Caco-2 (cell line): ENCODE measurements around the gene RCBTB1. TPM values are rescaled to one million over a fixed set of nuclear protein-coding genes. Genes with fewer than 3 reads are reported as not detected.
"Not testable (repeated sequence)": the region's sequence is repeated elsewhere in the genome, so short reads cannot be mapped to it uniquely, and the experiment has no call there.

Experiments used
- BruUV-seq: library from RNA; stranded (reverse); fragments of 400-500 nt; replicated peaks from 2 replicates; lab custom pipeline; 2021; lab: Mats Ljungman, UMichigan
- CTCF ChIA-PET: fragments of 300-600 bp; sonication (Branson Sonifier 250); formaldehyde crosslinking; loops from one replicate; lab custom pipeline; 2022; ENCODE audit warnings: antibody characterized with exemption; lab: Charles Lee
- POLR2A ChIA-PET: fragments of 300-600 bp; sonication (Branson Sonifier 250); formaldehyde crosslinking; loops from one replicate; lab custom pipeline; 2022; ENCODE audit warnings: antibody characterized with exemption; lab: Charles Lee
- DNase-seq, 2 experiments: peaks; one replicate each; pipeline versions ENCODE4 v3.0.0 to v3.0.0-alpha.2; 2020 to 2022
- H3K27me3 ChIP-seq: replicated peaks from 2 replicates; pipeline ENCODE4 v1.6.0; 2011; ENCODE audit warnings: low read length; ENCODE audit not compliant: control insufficient read depth, insufficient read depth
- H3K36me3 ChIP-seq: 2 replicates; pipeline ENCODE4 v1.5.1; 2011; ENCODE audit warnings: low read length; ENCODE audit not compliant: control insufficient read depth, insufficient read depth
- H3K4me1 ChIP-seq: fragments of 250-450 bp; sonication (Bioruptor Pico); 2 replicates; pipeline ENCODE4 v1.5.1; 2020; ENCODE audit warnings: mild to moderate bottlenecking
- H3K4me3 ChIP-seq: 2 replicates; pipeline ENCODE4 v1.5.1; 2011; ENCODE audit warnings: low read depth, mild to moderate bottlenecking, control low read depth, low read length
- H3K9me3 ChIP-seq: fragments of 250-450 bp; sonication (Bioruptor Pico); 2 replicates; pipeline ENCODE4 v1.5.1; 2020; ENCODE audit warnings: mild to moderate bottlenecking, moderate library complexity
- H3K27ac Mint-ChIP-seq: one replicate; pipeline ENCODE4 v1.8.0; 2022; ENCODE audit warnings: mixed read lengths; ENCODE audit not compliant: unreplicated experiment
- H3K27me3 Mint-ChIP-seq: one replicate; pipeline ENCODE4 v1.8.0; 2022; ENCODE audit warnings: mixed read lengths; ENCODE audit not compliant: insufficient read depth, unreplicated experiment
- H3K36me3 Mint-ChIP-seq: one replicate; pipeline ENCODE4 v1.8.0; 2022; ENCODE audit warnings: mild to moderate bottlenecking, mixed read lengths; ENCODE audit not compliant: insufficient read depth, unreplicated experiment
- H3K4me1 Mint-ChIP-seq: one replicate; pipeline ENCODE4 v1.8.0; 2022; ENCODE audit warnings: low read depth, mixed read lengths; ENCODE audit not compliant: unreplicated experiment
- H3K4me3 Mint-ChIP-seq: one replicate; pipeline ENCODE4 v1.8.0; 2022; ENCODE audit warnings: mild to moderate bottlenecking, moderate library complexity, mixed read lengths; ENCODE audit not compliant: unreplicated experiment
- H3K9me3 Mint-ChIP-seq: one replicate; pipeline ENCODE4 v1.8.0; 2022; ENCODE audit warnings: mixed read lengths; ENCODE audit not compliant: unreplicated experiment
- intact Hi-C: fragments of 100-400 bp; cut with micrococcal nuclease; formaldehyde crosslinking; loops from one replicate; pipeline ENCODE4 v1.10.0; 2022; ENCODE audit not compliant: unreplicated experiment
- total RNA-seq: library from RNA; stranded (reverse); gene quantifications from 2 replicates; pipeline ENCODE4 v1.2.3, GENCODE V29; 2022
- TF ChIP-seq, protein P1 (sequence below), 2 experiments: fragments of 200-600 bp in 1 of 2; IDR thresholded peaks; 1 replicate in 1 of 2; 2 replicates in 1 of 2; pipeline versions ENCODE4 v1.5.1 to v1.8.0; 2011 to 2022; ENCODE audit warnings: antibody characterized with exemption in 1 of 2, control low read depth in 1 of 2, inconsistent platforms in 1 of 2, low read depth in 1 of 2, low read length in 1 of 2, mild to moderate bottlenecking in 1 of 2, moderate library complexity in 1 of 2; ENCODE audit not compliant: insufficient read depth in 1 of 2, severe bottlenecking in 1 of 2, unreplicated experiment in 1 of 2

The RCBTB1 gene
- total RNA-seq, 1 experiment from 2014 or later = 25.7 TPM

- no peak for DNase-seq
- H3K4me3 Mint-ChIP-seq = no peak overlapping the region
- peaks cover 1% of the 10 kb centered on the region for H3K4me1 Mint-ChIP-seq
- no peaks in the 10 kb centered on the region for H3K9me3 ChIP-seq
- H3K27me3 ChIP-seq = no peaks in the 10 kb centered on the region
- no peaks in the 10 kb centered on the region for H3K9me3 Mint-ChIP-seq
- no peak overlapping the region for H3K4me3 ChIP-seq
- no peaks in the 10 kb centered on the region for H3K27me3 Mint-ChIP-seq
- TF ChIP-seq, protein P1, sequence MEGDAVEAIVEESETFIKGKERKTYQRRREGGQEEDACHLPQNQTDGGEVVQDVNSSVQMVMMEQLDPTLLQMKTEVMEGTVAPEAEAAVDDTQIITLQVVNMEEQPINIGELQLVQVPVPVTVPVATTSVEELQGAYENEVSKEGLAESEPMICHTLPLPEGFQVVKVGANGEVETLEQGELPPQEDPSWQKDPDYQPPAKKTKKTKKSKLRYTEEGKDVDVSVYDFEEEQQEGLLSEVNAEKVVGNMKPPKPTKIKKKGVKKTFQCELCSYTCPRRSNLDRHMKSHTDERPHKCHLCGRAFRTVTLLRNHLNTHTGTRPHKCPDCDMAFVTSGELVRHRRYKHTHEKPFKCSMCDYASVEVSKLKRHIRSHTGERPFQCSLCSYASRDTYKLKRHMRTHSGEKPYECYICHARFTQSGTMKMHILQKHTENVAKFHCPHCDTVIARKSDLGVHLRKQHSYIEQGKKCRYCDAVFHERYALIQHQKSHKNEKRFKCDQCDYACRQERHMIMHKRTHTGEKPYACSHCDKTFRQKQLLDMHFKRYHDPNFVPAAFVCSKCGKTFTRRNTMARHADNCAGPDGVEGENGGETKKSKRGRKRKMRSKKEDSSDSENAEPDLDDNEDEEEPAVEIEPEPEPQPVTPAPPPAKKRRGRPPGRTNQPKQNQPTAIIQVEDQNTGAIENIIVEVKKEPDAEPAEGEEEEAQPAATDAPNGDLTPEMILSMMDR (IDR thresholded peaks at IDR 0.05; ENCODE audit: insufficient read depth in 1 of 2, low read depth in 1 of 2, low read length in 1 of 2, severe bottlenecking in 1 of 2, unreplicated experiment in 1 of 2) = no peak
- no TSS peak for BruUV-seq
- CTCF ChIA-PET = interaction anchor here (1.1 kb wide), 1 partner anchor 37 kb away, joined by 4 read pairs; no protein-coding TSS in a partner anchor
- H3K27ac Mint-ChIP-seq = no peak overlapping the region
- no peaks in the 10 kb centered on the region for H3K4me1 ChIP-seq
- intact Hi-C loops = no loop called here
- no peaks in the 10 kb centered on the region for H3K36me3 Mint-ChIP-seq
- POLR2A ChIA-PET = no interaction called here
- no peaks in the 10 kb centered on the region for H3K36me3 ChIP-seq
Measured at GRCh38 chr13:49597043-49597641, 11.8 kb upstream of the RCBTB1 start.

GRCh38 chr13:49596221-49596620 is 10.9 kb upstream of the RCBTB1 start:
- ChIA-PET POLR2A (no interaction called here), CTCF (no interaction called here)
- Mint-ChIP-seq H3K27me3 (no peaks in the 10 kb centered on the region), H3K9me3 (no peaks in the 10 kb centered on the region), H3K36me3 (no peaks in the 10 kb centered on the region), H3K4me1 (no peaks in the 10 kb centered on the region), H3K4me3 (no peak overlapping the region), H3K27ac (no peak overlapping the region)
- Histone ChIP-seq H3K36me3 (no peaks in the 10 kb centered on the region), H3K4me3 (no peak overlapping the region), H3K9me3 (no peaks in the 10 kb centered on the region), H3K27me3 (no peaks in the 10 kb centered on the region), H3K4me1 (no peaks in the 10 kb centered on the region)
- no peak for DNase-seq
- TF ChIP-seq, protein P1 (IDR thresholded peaks at IDR 0.05; ENCODE audit: insufficient read depth in 1 of 2, low read depth in 1 of 2, low read length in 1 of 2, severe bottlenecking in 1 of 2, unreplicated experiment in 1 of 2) = no peak
- BruUV-seq = no TSS peak
- intact Hi-C loops = no loop called here

DNA sequence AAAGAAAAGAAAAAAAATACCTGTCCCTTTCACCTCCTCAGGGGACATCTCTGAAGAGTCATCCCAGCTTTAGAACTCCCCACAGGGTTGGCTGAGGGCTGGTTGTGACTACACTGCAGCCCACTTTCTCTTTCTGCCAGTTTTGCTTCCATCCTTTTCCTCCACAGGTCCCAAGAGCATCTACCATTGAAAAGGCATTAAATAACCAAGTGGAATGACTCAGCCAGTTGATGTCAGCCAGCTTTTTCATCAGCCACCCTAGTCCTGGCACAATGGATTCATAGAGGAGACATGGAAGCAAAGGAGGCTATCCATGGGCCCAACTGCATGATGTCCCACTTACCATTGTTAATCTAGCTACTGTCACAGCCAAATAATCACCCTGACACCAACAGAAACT is 9.2 kb upstream of the RCBTB1 start:
- Histone ChIP-seq H3K27me3 (no peaks in the 10 kb centered on the region), H3K4me1 (no peaks in the 10 kb centered on the region), H3K36me3 (no peaks in the 10 kb centered on the region), H3K9me3 (no peaks in the 10 kb centered on the region), H3K4me3 (no peak overlapping the region)
- Mint-ChIP-seq H3K27ac (no peak overlapping the region), H3K9me3 (no peaks in the 10 kb centered on the region), H3K36me3 (no peaks in the 10 kb centered on the region), H3K27me3 (no peaks in the 10 kb centered on the region), H3K4me3 (no peak overlapping the region), H3K4me1 (no peaks in the 10 kb centered on the region)
- intact Hi-C loops = no loop called here
- ChIA-PET POLR2A (no interaction called here), CTCF (no interaction called here)
- BruUV-seq = no TSS peak
- no peak for DNase-seq
- TF ChIP-seq, protein P1 (IDR thresholded peaks at IDR 0.05; ENCODE audit: insufficient read depth in 1 of 2, low read depth in 1 of 2, low read length in 1 of 2, severe bottlenecking in 1 of 2, unreplicated experiment in 1 of 2) = no peak

GRCh38 chr13:49593876-49594275 is 8.5 kb upstream of the RCBTB1 start:
- H3K4me1 Mint-ChIP-seq, POLR2A ChIA-PET, CTCF ChIA-PET, H3K36me3 ChIP-seq, BruUV-seq, H3K36me3 Mint-ChIP-seq, H3K27ac Mint-ChIP-seq, DNase-seq, H3K4me1 ChIP-seq, H3K27me3 ChIP-seq, H3K9me3 Mint-ChIP-seq, H3K9me3 ChIP-seq, H3K4me3 Mint-ChIP-seq, H3K27me3 Mint-ChIP-seq, H3K4me3 ChIP-seq, intact Hi-C loops: not testable (repeated sequence)

DNA sequence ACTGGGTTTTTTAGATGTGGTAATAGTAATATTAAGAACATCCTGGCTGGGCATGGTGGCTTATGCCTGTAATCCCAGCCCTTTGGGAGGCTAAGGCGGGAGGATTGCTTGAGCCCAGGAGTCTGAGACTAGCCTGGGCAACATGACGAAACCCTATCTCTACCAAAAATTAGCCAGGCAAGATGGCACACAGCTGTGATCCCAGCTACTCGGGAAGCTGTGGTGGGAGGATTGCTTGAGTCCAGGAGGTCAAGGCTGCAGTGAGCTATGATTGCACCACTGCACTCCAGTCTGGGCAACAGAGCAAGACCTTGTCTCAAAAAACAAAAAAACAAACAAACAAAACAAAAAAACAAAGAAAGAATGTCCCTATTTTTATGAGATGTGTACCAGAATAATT is 5.4 kb upstream of the RCBTB1 start:
- BruUV-seq, H3K36me3 ChIP-seq, DNase-seq, intact Hi-C loops, H3K27ac Mint-ChIP-seq, H3K9me3 ChIP-seq, CTCF ChIA-PET, H3K27me3 Mint-ChIP-seq, POLR2A ChIA-PET, H3K4me3 Mint-ChIP-seq, H3K4me3 ChIP-seq, H3K27me3 ChIP-seq, H3K9me3 Mint-ChIP-seq, H3K36me3 Mint-ChIP-seq: not testable (repeated sequence)
- peaks cover 15% of the 10 kb centered on the region for H3K4me1 ChIP-seq
- H3K4me1 Mint-ChIP-seq = peaks cover 16% of the 10 kb centered on the region
